Activated gamma-delta T cell treated with anti-CD3 and anti-CD28 coated beads, Interleukin-2, amount 50 U/mL, for 16 hours (primary cell): ENCODE measurements around the gene TTC13.
"Not testable (repeated sequence)": the region's sequence is repeated elsewhere in the genome, so short reads cannot be mapped to it uniquely, and the experiment has no call there.

ENCODE experiments used
- DNase-seq: peaks from one replicate; pipeline ENCODE4 v3.0.0-alpha.2; 2020; ENCODE audit warnings: low read depth

TTC13 gene

GRCh38 chr1:230978491-230979388, at the start of gene TTC13, which contains the start of gene ARV1:
TTC13 (minus strand) TSS chr1:230978861; CDS start chr1:230978830, 31 bp downstream.
ARV1 (plus strand) TSS chr1:230979094; CDS start chr1:230979106, 12 bp downstream.
- DNase-seq, result peak; percentile 95

GRCh38 chr1:231027971-231028370, 49.3 kb upstream of the TTC13 start:
- DNase-seq, result no peak

GRCh38 chr1:231027136-231027925, 48.7 kb upstream of the TTC13 start:
- no peak for DNase-seq

GRCh38 chr1:231026576-231026975, 47.9 kb upstream of the TTC13 start:
- DNase-seq, result no peak

- no peak for DNase-seq
Measured at GRCh38 chr1:231023150-231023549, 44.5 kb upstream of the TTC13 start.

- DNase-seq, result not testable (repeated sequence)
Measured at GRCh38 chr1:231022543-231022942, 43.9 kb upstream of the TTC13 start.

GRCh38 chr1:231021540-231022031, 42.9 kb upstream of the TTC13 start:
- DNase-seq, result no peak

GRCh38 chr1:231020816-231021215, 42.2 kb upstream of the TTC13 start:
- no peak for DNase-seq

GRCh38 chr1:231020139-231020601, 41.5 kb upstream of the TTC13 start:
- DNase-seq, result no peak

GRCh38 chr1:231019711-231020110, 41.0 kb upstream of the TTC13 start:
- DNase-seq, result no peak

- no peak for DNase-seq
Measured at GRCh38 chr1:231016966-231017365, 38.3 kb upstream of the TTC13 start.

GRCh38 chr1:231016234-231016633, 37.6 kb upstream of the TTC13 start:
- no peak for DNase-seq

- no peak for DNase-seq
Measured at GRCh38 chr1:231013391-231014015, 34.8 kb upstream of the TTC13 start.

- DNase-seq, result no peak
Measured at GRCh38 chr1:231011963-231012362, 33.3 kb upstream of the TTC13 start.

- DNase-seq, result no peak
Measured at GRCh38 chr1:231011360-231011759, 32.7 kb upstream of the TTC13 start.

GRCh38 chr1:231007535-231007934, 28.9 kb upstream of the TTC13 start:
- DNase-seq, result not testable (repeated sequence)

- no peak for DNase-seq
Measured at GRCh38 chr1:231001892-231002291, 23.2 kb upstream of the TTC13 start.

- DNase-seq, result no peak
Measured at GRCh38 chr1:231000639-231001038, 22.0 kb upstream of the TTC13 start.

GRCh38 chr1:231000201-231000600, 21.5 kb upstream of the TTC13 start:
- no peak for DNase-seq

- DNase-seq, result no peak
Measured at GRCh38 chr1:230994860-230995259, 16.2 kb upstream of the TTC13 start.

GRCh38 chr1:230992100-230992774, 13.6 kb upstream of the TTC13 start:
- no peak for DNase-seq

GRCh38 chr1:230987448-230987847, 8.8 kb upstream of the TTC13 start:
- no peak for DNase-seq
